Measurements from ENCODE around the gene PDE2A.

PDE2A gene

DNA sequence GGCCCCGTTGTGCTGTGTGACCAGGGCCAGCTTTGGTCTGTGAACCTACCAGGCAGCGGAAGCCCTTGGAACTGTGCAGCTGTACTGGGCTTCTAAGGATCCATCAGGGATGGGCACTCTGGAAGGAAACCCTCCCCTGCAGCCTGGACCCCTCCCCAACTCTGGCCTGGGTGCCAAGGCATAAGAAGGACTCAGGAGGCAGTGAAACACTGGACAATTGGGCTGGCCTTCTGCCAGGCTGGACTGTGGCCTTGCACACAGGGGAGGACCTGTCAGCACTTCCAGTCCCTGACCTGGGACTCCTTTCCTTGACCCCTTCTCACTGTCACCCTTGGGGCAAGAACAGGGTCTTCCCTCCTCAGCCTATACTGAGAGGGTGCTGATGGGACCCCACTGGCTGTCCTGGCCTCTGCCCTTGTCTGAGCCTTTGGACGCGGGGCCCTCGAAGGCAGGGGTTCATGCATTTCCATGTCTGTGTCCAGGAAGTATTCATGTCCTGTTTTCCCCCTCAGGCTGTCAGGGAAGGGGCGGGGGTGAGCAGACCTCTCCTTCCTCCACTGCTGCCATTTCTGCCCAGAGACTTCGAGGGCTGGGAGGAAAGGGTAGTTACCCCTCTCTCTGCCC is 39.6 kb downstream of the PDE2A start:
- no peak for DNase-seq

DNA sequence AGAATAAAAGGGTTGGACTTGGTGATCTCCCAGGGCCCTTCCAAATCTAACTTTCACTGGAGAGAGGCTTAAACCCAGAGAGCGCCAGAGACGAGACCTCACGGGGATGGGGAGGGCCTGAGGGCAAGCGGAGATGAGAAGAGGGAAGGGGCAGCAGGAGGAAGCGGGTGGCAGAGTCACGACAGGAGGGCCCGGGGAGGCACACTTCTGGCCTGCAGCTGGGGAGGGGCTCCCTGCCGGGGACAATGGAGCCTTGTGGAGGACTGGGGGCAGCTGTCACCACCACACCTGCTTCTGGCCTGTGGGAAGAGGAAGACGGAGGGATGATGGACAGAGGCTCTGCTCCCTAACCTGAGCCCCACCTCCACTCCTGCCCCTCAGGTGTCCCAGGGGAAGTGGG is 40.2 kb downstream of the PDE2A start:
- DNase-seq: no peak

DNA sequence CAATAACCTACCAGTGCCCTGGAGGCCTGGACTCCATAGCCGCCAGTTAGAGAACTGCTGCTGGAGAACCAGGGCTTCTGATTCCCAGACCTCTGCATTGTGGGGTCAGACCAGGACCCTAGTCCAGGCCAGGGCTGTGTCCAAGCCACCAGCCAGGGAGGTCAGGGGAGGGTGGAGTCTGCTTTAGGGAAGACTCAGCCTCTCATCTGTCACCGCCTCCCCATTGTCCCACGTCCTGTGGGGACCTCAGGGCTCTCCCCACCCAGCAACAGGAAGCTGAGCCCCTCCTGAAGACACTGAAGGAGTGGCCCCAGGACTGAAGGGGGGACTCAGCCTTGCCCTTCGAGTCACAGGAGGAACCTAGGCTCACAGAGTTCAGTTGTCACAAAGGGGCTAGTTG is 41.2 kb downstream of the PDE2A start:
- no peak for DNase-seq

- no peak for DNase-seq
These were observed 42.2 kb downstream of the PDE2A start for GRCh38 chr11:72631806-72632731.

GRCh38 chr11:72630104-72630852 is 43.9 kb downstream of the PDE2A start:
- no peak for DNase-seq

GRCh38 chr11:72629266-72629665 is 45.0 kb downstream of the PDE2A start:
- no peak for DNase-seq

DNA sequence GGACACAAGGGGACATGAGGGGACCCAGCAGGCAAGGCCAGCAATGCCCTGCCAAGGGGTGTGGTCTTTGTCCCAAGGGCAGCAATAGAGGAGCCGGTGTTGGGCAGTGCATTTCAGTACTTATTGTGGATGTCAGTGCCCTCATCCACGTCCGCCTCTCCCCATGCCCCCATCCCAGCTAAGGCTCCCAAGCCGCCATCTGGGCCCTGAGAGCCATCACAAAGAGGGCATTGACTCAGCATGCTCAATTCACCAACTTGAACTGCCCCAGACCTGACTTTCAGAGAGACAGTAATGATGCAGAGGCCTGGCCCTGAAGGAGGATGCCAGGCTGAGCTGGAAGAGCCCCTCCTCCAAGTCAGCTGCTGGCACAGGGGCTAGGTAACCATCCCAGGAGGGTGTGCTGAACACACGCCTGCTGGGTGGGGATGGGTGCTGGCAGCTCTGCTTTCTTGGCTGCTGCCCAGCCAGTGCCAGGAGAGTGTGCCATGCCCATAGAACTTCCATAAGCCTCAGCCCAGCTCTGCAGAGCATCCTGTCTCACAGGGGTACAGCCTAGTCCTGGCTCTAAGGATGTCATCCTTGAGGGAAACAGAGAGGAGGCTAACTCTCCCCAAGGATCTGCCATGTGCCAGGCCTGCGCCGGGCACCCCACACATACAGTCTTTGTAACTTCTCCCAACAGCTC is 46.5 kb downstream of the PDE2A start:
- no peak for DNase-seq

GRCh38 chr11:72626414-72626936 is 47.7 kb downstream of the PDE2A start:
- DNase-seq: no peak

DNA sequence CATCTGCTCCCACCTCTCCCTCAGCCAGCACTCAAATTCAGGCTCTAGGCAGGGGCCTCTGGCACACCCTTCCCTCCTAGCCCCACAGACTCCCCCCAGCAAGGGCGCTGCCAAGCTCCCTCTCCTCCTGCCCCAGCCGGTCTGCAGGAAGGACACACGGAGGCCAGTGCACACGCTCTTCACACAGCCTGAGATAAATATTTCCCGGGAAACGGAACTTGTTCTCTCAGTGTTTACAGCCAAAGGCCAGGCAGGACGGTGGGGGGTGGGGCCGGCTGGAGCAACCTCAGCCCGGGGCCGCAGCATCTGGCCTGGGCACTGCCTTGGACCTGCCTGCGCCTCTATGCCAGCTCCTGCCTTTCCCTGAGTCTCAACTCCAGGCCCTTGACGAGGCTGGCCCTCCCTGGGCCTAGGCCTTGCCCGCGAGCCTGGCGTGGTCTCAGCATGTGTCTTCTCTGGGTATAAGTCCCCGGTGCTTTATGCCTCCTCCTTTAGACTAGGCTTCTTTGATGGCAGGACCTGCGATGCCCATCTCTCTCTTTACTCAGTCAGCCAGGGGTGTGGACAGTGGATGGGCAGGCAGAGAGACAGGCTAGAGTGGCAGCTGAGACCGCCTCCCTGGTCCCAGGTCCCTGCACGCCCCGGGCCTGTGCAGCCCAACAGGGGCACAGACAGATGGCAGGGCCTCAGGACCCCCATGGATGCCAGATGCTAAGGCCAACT is 48.4 kb downstream of the PDE2A start:
- DNase-seq: no peak

DNA sequence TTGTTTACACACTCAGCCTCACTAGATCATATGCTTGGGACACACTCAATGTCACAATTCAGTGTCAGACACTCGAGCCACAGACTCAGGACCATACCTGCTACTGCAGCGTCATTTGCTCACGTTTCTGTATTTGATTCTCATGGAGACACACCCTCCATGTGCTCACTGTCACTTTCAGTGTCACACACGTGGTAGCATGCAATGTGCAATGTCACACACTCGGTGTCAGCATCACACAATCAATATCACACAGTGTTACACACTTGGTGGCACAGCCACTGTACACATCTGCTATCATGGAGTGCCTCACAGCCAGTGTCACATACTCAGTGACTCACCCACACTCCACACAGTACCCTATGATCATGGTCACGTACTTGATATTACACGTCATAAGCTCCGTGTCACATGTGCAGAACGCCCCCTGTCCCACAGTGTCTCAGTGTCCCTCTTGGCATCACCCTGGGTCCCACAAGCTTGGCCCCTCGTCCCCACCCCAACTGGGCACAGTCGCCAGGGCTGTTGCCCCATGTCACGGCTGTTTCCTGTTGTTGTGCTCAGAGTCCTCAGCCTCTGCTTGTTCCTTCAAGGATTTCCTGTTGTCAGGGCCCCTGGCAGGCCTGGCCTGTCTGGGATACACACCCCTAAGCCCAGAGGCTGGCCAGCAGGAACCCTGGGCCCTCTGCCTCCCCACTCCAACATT is 49.6 kb downstream of the PDE2A start:
- DNase-seq: no peak

- no peak for DNase-seq
These were observed 51.2 kb downstream of the PDE2A start for GRCh38 chr11:72623052-72623451.

DNA sequence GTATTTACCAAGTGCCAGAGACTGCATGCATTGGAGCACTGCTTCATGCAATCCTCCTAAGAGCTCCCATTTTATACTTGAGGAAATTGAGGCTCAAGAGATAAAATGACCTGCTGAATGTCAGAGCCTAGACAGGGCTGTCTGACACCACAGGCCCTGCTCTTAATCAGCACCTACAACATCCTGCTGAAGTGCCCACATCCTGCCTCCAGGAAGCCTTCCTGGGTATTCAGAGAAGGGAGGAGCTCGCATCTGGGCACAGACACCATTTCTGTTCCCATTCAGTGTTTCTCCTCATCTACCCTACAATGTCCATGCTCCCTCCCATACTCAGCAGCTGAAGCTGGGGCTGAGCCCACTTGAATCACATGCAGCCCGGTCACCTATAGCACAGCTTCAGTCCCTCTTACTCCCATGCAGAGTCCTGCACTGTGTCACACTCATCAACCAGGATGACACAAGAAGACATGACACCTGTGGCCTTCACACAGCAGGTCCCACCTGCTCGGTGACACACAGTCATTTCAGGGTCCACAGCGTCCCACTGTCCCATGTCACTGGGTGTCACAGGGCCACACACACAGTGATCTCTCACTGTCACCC is 53.1 kb downstream of the PDE2A start:
- DNase-seq: no peak

GRCh38 chr11:72618803-72619202 is 55.4 kb downstream of the PDE2A start:
- no peak for DNase-seq

DNA sequence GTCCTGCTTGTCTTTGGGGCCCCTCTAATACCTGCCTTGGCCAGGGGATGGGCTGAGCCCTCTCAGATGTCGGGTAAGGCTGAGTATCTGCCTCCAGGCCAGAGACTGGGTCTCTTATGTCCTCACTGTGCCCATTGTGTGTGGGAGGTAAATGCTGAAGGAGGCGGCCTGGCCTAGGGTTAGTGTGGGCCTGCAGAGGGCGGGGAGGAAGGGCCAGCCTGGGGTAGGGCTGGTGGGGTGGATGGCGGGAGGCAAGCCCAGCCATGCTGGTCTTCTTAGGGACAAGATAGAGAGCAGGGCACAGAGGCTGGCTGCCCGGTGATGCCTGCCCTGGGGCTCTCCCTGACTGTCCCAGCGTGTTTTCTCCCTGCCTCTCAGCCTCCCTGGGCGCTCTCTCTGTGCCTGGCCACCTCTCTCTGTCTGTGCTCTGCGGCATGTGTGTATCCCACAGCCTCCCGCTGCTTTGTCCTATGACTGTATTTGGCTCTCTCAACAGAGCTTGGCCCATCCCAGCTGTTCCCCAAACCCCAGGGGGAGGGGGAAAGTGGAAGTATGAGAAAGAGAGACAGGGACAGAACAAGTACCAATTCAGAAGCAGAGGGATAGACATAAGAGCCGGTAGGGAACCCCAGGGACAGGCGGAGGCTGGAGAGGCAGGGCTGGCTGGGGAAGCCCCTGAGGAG is 57.0 kb downstream of the PDE2A start:
- no peak for DNase-seq

- DNase-seq: no peak
These were observed 57.6 kb downstream of the PDE2A start for GRCh38 chr11:72616655-72617054.

DNA sequence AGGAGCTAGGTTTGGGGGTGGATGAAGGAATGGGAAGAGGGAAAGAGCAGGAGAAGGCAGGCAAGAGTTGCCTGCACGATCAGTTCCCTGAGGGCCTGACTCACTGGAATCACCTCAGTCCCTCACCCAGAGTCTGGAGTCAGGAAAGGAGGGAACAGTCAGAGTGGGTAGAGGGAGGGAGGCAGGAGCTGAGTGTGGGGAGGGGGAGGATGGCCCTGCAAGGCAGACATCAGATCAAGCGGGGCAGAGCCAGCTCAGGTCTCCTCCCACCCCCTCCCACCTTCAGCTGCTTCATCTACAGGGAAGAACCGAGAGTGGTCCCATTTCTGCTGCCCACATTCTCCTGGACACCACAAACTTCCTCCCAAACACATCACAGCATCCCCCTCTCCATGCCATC is 58.9 kb downstream of the PDE2A start:
- DNase-seq: no peak

- no peak for DNase-seq
These were observed 59.8 kb downstream of the PDE2A start for GRCh38 chr11:72614381-72614780.

DNA sequence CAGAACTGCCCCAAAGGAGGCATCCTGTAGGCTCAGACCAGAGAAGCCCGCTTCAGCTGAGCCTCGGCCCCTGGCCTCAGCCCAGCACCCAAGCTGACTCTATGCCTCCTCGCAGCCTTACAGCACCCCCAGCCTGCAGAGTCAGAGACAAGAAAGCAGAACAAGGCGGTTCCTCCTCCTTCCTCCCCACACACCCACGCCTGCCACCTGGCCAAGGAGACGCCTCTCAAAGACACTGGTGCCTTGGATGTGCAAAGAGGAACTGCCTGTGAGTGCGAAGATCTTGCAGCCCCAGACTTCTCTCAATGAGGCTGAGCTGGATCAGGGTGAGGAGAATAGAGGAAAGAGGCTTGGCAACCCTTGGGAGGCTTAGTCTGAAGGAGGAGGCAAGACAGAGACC is 60.2 kb downstream of the PDE2A start:
- DNase-seq: peak in 1 of 2 experiments; percentile 9

DNA sequence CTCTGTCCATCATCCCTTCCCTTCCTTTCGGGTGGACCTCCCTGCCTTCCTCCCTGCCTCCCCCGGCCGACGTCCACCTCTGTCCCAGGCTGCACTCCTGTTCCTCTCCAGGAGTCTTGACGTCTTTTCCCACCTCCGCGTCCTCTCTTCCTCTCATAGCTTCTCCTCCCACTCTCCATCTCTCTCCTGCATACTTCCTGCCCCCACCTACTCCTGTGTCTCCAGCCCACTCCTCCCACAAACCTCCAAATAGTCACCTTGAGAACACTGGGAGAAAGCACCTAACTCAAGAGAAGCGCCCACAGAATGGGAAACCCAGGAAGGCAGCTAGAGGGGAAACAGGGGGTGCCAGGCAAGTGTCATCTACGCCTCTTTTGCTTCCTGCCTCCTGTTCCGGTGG is 60.8 kb downstream of the PDE2A start:
- DNase-seq: no peak

DNA sequence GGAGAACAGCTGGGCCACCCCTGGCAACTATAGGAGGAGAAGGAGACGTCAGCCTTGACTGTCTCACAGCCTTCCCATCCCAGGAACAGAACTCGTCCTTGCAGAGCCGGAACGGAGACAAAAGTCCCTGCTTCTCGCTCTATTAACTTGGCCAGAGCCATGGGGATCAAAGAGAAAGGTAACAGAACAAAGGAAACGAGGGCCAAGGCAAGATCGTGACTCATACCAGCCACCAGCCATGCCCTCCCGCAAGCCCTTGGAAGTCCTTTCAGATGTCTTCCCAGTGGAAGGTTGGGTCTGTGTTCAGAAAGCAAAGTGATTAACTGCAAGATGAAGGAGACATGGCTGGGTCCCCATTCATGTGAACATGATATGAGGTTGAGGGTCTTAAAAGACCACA is 64.7 kb downstream of the PDE2A start:
- no peak for DNase-seq

Data from stimulated activated CD4-positive, alpha-beta T cell treated with anti-CD3 and anti-CD28 coated beads, Interleukin-4, amount 100 ng/mL, for 4 hours (primary cell).